GM18511 (cell line): ENCODE data around the gene RNF10.
"Not testable (repeated sequence)": the region's sequence is repeated elsewhere in the genome, so short reads cannot be mapped to it uniquely, and the experiment has no call there.

Source experiments
- ATAC-seq: cut with Tn5 transposase; IDR thresholded peaks from one replicate; pipeline ENCODE4 v1.9.1; 2021; ENCODE audit warnings: mild to moderate bottlenecking, moderate library complexity; ENCODE audit not compliant: unreplicated experiment

The RNF10 gene

DNA sequence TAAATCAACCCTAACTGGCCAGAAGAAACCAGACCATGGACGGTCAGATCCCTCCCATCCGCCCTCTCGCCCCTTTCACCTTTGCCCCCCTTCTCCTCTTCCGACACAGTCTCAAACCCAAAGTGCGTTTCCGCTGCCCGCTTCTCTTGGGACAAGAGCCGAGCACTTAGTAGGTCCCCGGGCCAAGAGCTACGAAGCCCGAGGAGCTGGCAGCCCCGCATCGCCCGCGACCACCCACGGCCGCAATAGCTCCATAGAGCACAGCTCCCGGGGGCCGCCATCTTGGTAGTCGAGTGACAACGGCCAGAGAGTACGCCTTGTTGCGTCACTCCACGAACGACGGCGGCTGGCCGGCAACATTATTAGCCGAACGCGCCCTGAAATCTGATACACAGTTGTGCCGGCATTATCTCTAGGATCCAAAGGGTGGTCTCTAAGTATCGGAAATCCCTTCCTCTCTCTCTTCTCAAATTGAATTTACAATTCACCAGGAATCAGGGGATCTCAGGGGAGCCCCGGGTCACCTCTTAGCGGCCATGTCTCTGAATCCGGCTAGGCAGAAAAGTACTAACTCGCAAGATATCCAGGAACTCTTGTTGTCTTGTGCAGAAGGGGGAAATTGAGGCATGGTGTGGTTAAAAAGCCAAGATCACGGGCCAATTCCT, 5.2 kb upstream of the RNF10 start, which contains the start of gene COQ5:
TSS of gene COQ5 (minus strand) at position 298 of the 665 bp plus-strand sequence. CDS start at position 281, 17 bp downstream.
- ATAC-seq: peak; percentile 85

DNA sequence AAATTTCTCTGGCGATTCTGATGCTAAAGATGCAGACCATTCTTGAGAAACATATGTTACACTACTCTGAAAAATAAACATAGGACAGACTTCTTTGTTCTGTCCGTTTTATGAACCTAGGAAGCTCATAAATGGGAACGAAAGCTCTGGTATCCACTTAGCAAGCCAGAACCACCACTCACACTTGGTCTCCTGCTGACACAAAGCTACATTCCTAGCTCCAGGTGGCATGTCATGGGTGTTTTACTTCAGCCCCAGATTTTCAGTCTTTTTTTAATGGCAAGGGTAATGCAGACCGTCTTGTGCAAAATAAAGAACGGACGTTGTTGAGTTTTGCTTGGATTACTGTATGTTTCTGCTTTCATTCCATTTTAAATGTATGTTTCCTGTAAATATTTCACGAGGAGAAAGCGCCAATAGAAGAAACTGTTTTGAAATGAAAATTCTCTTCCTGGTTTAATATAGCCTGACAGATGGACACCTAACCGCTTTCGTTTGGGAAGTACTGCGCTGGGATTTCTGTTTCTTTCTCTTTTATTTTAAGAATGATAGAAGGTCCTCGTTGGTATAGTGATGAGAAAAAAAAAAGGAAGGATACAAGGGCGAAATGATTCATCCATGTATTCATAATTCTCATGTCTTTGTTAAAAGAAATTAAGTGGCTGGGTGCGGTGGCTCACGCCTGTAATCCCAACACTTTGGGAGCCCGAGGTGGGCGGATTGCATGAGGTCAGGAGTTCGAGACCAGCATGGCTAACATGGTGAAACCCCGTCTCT, 4.3 kb upstream of the RNF10 start:
- ATAC-seq: no peak

- not testable (repeated sequence) for ATAC-seq
These were observed 3.8 kb upstream of the RNF10 start for GRCh38 chr12:120530418-120530761.

GRCh38 chr12:120532701-120533238, 1.4 kb upstream of the RNF10 start:
- ATAC-seq: no peak

GRCh38 chr12:120534703-120535655, 823 bp downstream of the RNF10 start:
- peak; percentile 43 for ATAC-seq

GRCh38 chr12:120536064-120536791, 2.1 kb downstream of the RNF10 start:
- no peak for ATAC-seq

DNA sequence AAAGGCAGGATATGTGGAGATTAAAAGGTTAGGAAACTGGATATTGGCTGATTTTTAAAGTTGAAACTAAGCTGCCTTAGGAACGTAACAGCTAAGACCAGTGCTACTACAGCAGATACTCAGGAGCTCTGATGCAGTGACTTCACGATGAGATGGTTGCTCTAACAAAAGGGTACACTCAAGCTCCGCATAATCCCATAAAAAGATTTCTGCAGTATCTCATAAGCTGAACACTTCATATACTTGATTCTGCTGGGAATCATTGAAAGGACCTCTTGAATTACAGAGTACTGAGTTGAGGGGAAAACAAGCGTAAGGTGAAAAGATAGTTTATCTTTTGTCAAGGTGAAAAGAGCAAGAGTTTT, 3.7 kb downstream of the RNF10 start:
- ATAC-seq: no peak

DNA sequence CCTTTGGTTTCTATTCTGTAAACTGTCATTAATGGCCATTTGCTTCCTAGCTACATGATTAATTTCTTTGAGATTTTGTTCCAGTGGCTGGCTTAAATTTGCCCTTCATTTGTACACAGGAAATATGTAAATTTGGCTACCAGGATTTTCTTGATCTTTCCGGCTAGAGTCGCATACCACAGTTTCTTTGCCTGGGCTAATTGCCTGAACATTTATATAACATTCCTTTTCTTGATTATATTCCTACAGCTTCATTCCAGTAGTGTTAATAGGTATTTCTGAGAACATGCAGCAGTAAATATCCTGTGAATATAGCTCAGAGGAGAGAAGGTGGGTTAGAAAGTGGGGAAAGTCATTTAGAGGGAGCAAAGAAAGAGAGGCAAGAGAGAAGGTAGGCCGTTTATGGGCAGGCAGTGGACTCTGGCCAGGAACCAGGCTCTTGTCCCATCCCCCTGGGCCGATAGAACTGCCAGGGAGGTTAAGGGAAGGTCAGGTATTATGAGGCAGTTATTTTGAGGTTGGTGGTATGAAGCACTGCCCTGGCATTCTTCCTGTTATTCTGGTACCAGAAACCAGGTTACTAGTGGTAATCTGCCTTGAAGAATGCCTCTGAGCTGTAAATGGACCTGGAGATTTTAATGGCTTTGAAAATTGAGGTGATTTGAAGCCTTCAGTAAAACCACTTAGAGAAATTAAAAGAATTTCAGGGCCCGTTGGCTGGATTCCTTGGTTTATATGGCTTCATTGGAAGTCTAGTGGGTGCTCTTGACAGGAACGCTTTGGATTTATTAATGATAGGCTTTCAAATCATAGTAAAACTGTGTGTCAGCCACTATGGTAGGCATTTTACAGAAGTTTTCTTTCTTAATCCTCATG, 4.4 kb downstream of the RNF10 start:
- ATAC-seq: no peak

- ATAC-seq: no peak
These were observed 5.1 kb downstream of the RNF10 start for GRCh38 chr12:120539303-120539702.

- ATAC-seq: no peak
These were observed 6.3 kb downstream of the RNF10 start for GRCh38 chr12:120540445-120540844.

DNA sequence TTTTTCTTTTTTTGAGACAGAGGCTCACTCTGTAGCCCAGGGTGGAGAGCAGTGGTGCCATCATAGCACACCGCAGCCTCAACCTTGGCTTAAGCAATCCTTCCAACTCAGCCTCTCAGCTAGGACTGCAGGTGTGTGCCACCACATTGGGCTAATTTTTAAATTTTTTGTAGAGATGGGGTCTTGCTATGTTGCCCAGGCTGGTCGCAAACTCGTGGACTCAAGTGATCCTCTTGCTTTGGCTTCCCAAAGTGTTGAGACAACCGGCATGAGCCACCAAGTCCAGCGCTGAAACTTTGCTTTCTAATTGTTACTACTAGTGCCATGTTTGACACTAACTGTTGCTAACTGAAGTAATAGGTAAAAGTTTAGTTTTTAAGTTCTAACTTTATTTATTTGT, 8.0 kb downstream of the RNF10 start:
- ATAC-seq: no peak

- ATAC-seq: no peak
These were observed 10.5 kb downstream of the RNF10 start for GRCh38 chr12:120544691-120545090.

DNA sequence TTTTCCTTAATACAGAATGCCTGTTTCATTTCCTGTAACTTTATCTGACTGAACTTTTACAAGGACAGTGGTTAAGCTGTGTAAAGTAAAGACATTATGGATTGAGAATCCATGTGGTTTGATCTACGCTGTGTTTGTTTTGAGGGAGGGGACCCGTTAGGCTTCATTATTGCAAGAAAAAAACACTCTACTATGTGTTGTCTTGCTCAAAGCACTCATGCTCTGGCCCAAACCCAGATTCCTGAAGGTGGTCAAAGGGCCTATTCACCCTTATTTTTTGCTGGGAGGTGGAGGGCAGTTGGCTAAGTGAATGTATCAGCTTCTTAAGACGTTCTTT, 11.9 kb downstream of the RNF10 start:
- no peak for ATAC-seq

DNA sequence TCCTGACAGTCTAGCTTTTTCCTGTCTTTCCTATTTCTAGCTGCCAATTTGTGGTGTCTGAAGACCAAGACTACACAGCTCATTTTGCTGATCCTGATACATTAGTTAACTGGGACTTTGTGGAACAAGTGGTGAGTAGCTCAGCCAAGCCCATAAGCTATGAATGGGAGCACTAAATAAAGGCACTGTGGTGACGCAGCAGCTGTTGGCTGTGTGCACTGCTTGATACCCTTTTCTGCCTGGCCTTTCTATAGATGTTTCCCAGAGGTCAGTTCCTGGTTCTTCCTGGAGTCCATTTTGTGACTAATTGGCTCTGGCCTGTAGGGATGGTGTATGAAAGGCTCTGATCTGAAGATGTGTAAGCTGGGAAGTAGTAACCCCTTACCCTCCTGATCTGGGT, 20.5 kb downstream of the RNF10 start:
- no peak for ATAC-seq

GRCh38 chr12:120557589-120557988, 23.4 kb downstream of the RNF10 start:
- no peak for ATAC-seq

DNA sequence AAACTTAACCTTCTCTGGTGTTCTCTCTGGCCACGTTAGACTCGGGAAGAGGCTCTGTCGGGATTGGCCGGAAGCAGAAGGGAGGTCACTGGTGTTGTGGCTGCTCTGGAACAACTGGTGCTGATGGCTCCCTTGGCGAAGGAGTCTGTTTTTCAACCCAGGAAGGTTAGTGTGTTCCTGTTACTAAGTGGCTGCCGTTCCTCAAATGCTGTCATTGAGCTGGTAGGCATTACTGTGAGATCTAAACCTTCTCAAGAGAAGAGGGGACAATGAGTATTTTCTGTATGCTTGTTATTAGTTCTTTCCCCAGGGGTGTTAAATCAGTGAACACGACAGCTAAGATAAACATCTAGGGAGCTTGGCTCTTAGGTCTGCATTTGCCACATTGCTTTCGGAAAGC, 28.8 kb downstream of the RNF10 start:
- ATAC-seq: no peak

DNA sequence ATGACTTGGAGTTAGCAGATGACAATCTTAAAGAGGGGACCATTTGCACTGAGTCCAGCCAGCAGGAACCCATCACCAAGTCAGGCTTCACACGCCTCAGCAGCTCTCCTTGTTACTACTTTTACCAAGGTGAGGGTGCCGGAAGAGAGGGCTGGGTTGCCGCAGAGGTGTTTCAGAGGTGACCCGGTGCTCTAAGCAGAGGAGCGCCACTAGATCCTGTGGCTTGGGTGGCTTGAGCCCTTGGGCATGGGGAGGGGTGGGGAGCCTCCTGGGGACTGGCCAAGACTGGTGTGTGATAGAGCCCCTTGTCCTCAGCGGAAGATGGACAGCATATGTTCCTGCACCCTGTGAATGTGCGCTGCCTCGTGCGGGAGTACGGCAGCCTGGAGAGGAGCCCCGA, 29.3 kb downstream of the RNF10 start:
- no peak for ATAC-seq

DNA sequence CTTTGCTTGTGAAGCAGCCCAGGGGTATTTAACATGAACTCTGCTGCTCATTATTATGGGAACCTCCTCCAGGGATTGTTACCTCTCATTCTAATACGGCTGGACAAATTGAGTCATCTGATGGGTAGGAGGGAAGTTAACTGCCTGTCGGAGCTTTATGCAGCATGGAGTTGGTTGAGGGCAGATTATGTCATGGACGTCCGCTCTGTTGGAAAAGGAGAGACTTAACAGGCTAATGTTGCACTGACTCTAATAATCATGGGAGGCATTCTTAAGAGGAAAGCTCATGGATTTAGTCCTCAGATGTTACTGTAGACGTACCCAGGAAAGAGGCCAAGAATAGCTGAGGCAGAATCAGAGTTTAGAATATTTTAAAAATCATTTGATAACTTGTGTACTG, 37.1 kb downstream of the RNF10 start:
- ATAC-seq: no peak

- no peak for ATAC-seq
These were observed 39.4 kb downstream of the RNF10 start for GRCh38 chr12:120573560-120573959.

GRCh38 chr12:120574106-120574505, 40.0 kb downstream of the RNF10 start:
- no peak for ATAC-seq
